GM12878 (cell line): ENCODE measurements around the gene GIMD1.

Experiments used
- CEBPB ChIP-seq, 2 experiments: fragments of 150-350 bp in 1 of 2; IDR thresholded peaks; 2 replicates each; pipeline ENCODE4 v1.6.1; 2012 to 2014; ENCODE audit warnings: low read depth in 2 of 2, low read length in 2 of 2, borderline replicate concordance in 1 of 2, inconsistent platforms in 1 of 2
- POLR2AphosphoS5 ChIP-seq: IDR thresholded peaks from 2 replicates; pipeline ENCODE4 v1.6.1; 2011; ENCODE audit warnings: mild to moderate bottlenecking, low read length, inconsistent platforms

- no peak for TF ChIP-seq POLR2AphosphoS5
- no peak for TF ChIP-seq CEBPB (IDR thresholded peaks at IDR 0.05; ENCODE audit: borderline replicate concordance in 1 of 2, low read depth in 2 of 2, low read length in 2 of 2)
Observed at GRCh38 chr4:106371161-106371560, 2.6 kb upstream of the GIMD1 start.
